22Rv1 (cell line): Measurements from ENCODE around the gene STEAP1B.
A peak's percentile ranks its signal among the peaks of the same experiment; 100 is the strongest.
"Not testable (repeated sequence)": the region's sequence is repeated elsewhere in the genome, so short reads cannot be mapped to it uniquely, and the experiment has no call there.

Experiments used
- H3K27ac ChIP-seq: fragments of 450-650 bp; 2 replicates; pipeline ENCODE4 v1.5.1; 2017
- ZFX ChIP-seq: fragments of 450-650 bp; IDR thresholded peaks from 2 replicates; pipeline ENCODE4 v1.6.1; 2017; ENCODE audit warnings: antibody characterized with exemption, borderline replicate concordance
- TF ChIP-seq, protein P1 (sequence below): fragments of 450-650 bp; IDR thresholded peaks from 2 replicates; pipeline ENCODE4 v1.5.1; 2017; ENCODE audit warnings: mild to moderate bottlenecking

STEAP1B gene

DNA sequence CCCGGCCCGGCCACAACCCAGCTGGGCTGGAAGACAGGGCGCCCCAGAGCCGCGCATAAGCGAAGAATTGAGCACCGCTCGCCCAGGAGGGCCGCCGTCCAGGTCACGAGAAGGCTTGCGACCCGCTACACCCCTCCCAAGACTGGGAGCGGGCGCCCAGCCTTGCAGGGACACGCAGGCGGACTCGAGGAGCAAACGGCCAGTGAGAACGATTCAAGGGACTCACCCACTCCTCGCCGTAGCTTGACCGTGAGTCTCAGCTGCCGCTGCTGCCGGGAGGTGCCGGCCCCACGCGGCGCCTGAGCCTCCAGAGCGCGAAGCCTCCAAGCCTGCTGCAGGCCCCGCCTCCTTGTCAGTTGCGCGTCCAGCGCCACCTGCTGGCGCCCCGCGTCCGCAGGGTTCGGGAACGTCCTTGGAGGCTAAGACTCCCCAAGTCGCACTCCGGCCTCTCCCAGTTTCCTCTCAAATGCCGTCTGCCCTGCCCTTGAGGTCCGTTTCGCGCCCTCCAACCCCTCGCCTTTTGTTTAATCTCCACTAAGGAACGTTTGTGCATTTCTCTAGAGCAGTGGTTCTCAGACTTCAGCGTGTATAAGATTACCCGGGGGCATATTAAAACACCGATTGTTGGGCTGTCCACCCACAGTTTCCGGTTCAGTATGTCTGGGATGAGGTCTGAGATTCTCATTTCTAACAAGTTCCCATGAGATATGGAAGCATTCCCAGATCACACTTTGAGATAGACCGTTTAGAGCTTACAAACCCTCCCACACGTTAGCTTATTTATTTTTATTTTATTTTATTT lies at the start of gene STEAP1B:
STEAP1B (minus strand) TSS at position 301 of the 802 bp plus-strand sequence. CDS start 5,333 bp downstream, outside the sequence.
- not testable (repeated sequence) for H3K27ac ChIP-seq
- TF ChIP-seq, protein P1, sequence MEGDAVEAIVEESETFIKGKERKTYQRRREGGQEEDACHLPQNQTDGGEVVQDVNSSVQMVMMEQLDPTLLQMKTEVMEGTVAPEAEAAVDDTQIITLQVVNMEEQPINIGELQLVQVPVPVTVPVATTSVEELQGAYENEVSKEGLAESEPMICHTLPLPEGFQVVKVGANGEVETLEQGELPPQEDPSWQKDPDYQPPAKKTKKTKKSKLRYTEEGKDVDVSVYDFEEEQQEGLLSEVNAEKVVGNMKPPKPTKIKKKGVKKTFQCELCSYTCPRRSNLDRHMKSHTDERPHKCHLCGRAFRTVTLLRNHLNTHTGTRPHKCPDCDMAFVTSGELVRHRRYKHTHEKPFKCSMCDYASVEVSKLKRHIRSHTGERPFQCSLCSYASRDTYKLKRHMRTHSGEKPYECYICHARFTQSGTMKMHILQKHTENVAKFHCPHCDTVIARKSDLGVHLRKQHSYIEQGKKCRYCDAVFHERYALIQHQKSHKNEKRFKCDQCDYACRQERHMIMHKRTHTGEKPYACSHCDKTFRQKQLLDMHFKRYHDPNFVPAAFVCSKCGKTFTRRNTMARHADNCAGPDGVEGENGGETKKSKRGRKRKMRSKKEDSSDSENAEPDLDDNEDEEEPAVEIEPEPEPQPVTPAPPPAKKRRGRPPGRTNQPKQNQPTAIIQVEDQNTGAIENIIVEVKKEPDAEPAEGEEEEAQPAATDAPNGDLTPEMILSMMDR = peak; percentile 78

DNA sequence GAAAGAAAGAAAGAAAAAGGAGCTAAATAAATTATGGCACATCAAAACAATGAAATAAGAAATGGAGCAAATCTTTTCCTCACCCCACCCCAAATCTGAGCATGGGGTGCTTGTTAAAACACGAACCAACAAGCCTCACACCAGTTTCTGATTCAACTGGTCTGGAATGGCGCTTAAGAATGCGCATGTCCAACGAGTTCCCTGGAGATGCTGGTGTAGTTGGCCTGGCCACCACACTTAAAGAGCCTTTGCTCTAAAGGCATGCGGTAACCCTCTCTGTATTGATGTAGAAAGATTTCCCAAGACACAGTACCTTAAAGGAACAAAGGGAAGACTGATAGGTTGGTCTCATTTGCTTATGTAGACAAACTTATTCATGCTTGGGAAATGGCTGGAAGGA lies 49.1 kb upstream of the STEAP1B start:
- H3K27ac ChIP-seq = no peak overlapping the region

DNA sequence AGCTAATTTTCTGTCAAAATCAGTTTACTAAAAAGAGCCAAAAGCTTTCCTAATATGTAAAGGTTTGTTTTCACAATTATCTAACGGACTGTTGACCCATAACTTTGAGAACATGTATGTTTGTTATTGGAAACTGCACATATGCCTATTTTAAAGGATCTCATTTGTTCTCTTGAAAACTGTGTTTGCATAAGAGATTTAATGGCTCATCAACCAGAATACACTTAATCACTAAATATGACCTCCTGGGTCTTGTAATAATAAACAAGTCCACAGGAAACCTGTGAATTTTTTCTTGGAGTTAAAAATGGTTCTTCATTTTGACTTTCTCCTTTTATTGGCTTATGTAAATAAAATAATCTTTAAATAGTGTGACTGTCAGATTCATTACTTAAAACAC lies 48.3 kb upstream of the STEAP1B start:
- TF ChIP-seq, protein P1 = no peak
- TF ChIP-seq ZFX = no peak

More for the DNA sequence above, 49.1 kb upstream of the STEAP1B start:
- TF ChIP-seq, protein P1 = no peak
- TF ChIP-seq ZFX = no peak

DNA sequence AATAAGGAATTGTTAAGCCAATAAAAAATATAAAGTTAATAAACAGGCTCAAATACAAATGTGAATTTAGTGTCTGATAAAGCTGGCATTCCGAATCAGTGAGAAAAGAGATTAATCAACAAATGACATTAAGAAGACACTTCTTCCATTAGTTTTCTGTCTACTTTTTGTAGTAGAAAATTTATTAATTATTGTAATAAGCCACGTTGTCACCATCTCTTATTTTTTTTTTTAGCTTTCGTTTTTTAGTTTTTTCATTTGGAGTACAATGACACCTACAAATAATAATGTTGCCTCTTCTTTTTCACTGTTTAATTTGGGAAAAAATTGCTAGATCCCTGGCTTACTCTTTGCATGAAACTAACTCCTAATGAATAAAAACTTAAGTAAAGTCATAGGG lies 46.8 kb upstream of the STEAP1B start:
- TF ChIP-seq ZFX = no peak
- TF ChIP-seq, protein P1 = no peak
- H3K27ac ChIP-seq = no peak overlapping the region

More for the DNA sequence above, 48.3 kb upstream of the STEAP1B start:
- H3K27ac ChIP-seq = no peak overlapping the region

DNA sequence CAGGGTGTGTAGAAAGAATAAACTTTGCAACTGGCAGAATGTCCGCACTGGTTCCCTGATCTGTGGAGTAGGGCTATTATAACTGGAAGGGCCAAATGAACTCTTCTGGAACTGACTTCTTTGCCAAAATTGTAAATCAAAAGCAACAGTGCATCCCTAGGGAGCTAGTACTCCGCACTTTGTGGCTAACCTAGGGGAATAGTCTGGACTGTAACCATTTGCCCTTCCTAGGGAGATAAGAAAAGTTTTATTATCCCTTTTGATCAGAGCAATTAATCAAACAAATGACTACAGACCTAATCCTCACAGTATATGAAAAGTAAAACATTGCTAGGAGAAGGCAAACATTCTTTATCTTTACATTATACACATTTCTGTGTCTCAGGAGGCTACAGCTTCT lies 45.5 kb upstream of the STEAP1B start:
- no peak for TF ChIP-seq ZFX
- TF ChIP-seq, protein P1 = no peak
- H3K27ac ChIP-seq = no peak overlapping the region

DNA sequence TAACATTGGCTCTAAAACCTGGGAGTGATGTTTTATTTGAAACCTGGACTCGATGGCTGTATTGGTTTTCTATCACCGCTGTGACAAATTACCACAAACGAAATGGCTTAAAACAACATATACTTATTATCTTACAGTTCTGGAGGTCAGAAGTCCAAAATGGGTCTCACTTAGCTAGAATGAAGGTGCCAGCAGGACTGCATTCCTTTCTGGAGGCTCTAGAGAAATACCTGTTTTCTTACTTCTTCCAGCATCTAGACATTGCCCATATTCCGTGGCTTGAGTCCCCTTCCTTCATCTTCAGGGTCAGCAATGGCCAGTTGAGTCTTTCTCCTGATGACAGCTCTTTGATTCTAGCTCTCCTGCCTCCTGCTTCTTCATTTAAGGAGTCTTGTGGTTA lies 44.3 kb upstream of the STEAP1B start:
- TF ChIP-seq, protein P1 = no peak
- no peak for TF ChIP-seq ZFX

DNA sequence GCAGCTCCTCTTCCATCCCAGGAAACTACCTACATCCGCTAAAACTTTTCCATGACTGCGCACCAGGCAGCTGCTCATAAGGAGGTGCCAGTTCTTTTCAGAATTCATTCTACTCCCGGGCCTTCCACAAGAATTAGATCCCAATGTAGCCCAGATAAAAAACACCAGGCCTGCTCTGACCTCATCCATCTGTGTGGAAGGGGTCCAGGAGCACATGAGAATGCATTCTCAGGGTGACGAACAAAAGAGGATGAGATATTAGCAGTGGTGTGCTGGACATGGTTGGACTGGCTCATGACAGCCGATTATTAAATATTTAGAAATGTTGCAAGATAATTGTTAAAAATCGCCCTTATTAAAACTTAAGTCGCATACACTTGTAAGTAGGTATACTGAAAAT lies 43.2 kb upstream of the STEAP1B start:
- TF ChIP-seq, protein P1 = no peak
- TF ChIP-seq ZFX = no peak
- H3K27ac ChIP-seq = no peak overlapping the region

More for the DNA sequence above, 44.3 kb upstream of the STEAP1B start:
- H3K27ac ChIP-seq = no peak overlapping the region
